Suprapubic skin (tissue), 4 donors: Measurements from ENCODE around the gene FNDC11. TPM values are rescaled to one million over a fixed set of nuclear protein-coding genes. Genes with fewer than 3 reads are reported as not detected.
A peak's percentile ranks its signal among the peaks of the same experiment; 100 is the strongest.

Experiments
- DNase-seq, 2 donors: peaks; one replicate each; pipeline ENCODE4 v3.0.0-alpha.2; 2019; ENCODE audit warnings: low spot score in 2 of 2
- H3K27ac ChIP-seq: fragments of 200-600 bp; sonication (generic); one replicate; pipeline ENCODE4 v1.5.1; 2019
- H3K27me3 ChIP-seq: fragments of 200-600 bp; sonication (generic); one replicate; pipeline ENCODE4 v1.5.1; 2019
- H3K36me3 ChIP-seq: fragments of 200-600 bp; sonication (generic); one replicate; pipeline ENCODE4 v1.5.1; 2019
- H3K4me1 ChIP-seq: fragments of 200-600 bp; sonication (generic); one replicate; pipeline ENCODE4 v1.5.1; 2019
- H3K4me3 ChIP-seq: fragments of 200-600 bp; sonication (generic); one replicate; pipeline ENCODE4 v1.5.1; 2019; ENCODE audit warnings: mild to moderate bottlenecking
- H3K9me3 ChIP-seq: fragments of 200-600 bp; sonication (generic); one replicate; pipeline ENCODE4 v1.5.1; 2019
- EP300 ChIP-seq: sonication (generic); formaldehyde crosslinking; IDR thresholded peaks from one replicate; pipeline ENCODE4 v1.6.1; 2017; ENCODE audit warnings: antibody characterized with exemption
- POLR2A ChIP-seq, 2 donors: fragments of 450-650 bp; IDR thresholded peaks; one replicate each; pipeline ENCODE4 v1.6.1; 2017; ENCODE audit warnings: antibody characterized with exemption in 2 of 2, mild to moderate bottlenecking in 2 of 2, moderate library complexity in 2 of 2
- POLR2AphosphoS5 ChIP-seq, 3 donors: sonication (generic); formaldehyde crosslinking; IDR thresholded peaks; one replicate each; pipeline ENCODE4 v1.6.1; 2017; ENCODE audit warnings: antibody characterized with exemption in 3 of 3
- WGBS: methylation state at CpG from one replicate; pipeline ENCODE4 v1.1.5; 2018; 5-methylcytosine and 5-hydroxymethylcytosine counted together
- total RNA-seq, 4 donors: library from RNA; depleted of rRNA; stranded (reverse); fragments of >200 nt; gene quantifications; one replicate each; pipeline ENCODE4 v1.1.0, GENCODE V29; 2016
- TF ChIP-seq, protein P1 (sequence below), 2 donors: fragments of 200-600 bp in 1 of 2; fragments of 450-650 bp in 1 of 2; sonication (generic) in 1 of 2; IDR thresholded peaks; one replicate each; pipeline ENCODE4 v1.5.1; 2016 to 2019; ENCODE audit warnings: antibody characterized with exemption in 2 of 2, mild to moderate bottlenecking in 1 of 2, moderate library complexity in 1 of 2

FNDC11 gene
- total RNA-seq, 4 donors from 2014 or later: 0.25 to 0.36 TPM; not detected in 2

DNA sequence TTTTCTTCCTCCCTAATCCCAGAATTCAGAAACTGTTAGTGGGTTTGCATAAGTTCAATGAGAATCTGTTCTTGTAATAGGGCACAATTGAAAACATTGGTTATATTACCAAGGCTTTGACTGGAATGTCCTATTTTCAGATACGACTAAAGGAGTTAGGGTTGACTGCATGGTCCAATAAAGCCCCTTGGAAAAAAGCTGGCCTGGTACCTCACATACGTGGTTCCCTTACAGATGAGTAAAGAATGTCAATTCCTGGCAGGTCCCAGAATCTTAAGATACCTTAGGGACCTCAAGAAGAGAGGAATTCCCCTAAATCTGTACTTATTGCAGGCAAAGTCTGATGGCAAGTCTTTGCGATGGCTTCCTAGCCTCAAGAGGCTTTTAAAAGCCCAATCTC is 28.8 kb upstream of the FNDC11 start:
- WGBS: 51% methylated on average over 3 of the region's 3 CpGs
- Histone ChIP-seq H3K4me3 (no peak overlapping the region), H3K27ac (no peak overlapping the region), H3K27me3 (no peaks in the 10 kb centered on the region), H3K4me1 (peaks cover 20% of the 10 kb centered on the region), H3K36me3 (peaks cover 18% of the 10 kb centered on the region), H3K9me3 (no peaks in the 10 kb centered on the region)
- DNase-seq: no peak
- TF ChIP-seq POLR2A (IDR thresholded peaks at IDR 0.05): no peak
- TF ChIP-seq, protein P1, sequence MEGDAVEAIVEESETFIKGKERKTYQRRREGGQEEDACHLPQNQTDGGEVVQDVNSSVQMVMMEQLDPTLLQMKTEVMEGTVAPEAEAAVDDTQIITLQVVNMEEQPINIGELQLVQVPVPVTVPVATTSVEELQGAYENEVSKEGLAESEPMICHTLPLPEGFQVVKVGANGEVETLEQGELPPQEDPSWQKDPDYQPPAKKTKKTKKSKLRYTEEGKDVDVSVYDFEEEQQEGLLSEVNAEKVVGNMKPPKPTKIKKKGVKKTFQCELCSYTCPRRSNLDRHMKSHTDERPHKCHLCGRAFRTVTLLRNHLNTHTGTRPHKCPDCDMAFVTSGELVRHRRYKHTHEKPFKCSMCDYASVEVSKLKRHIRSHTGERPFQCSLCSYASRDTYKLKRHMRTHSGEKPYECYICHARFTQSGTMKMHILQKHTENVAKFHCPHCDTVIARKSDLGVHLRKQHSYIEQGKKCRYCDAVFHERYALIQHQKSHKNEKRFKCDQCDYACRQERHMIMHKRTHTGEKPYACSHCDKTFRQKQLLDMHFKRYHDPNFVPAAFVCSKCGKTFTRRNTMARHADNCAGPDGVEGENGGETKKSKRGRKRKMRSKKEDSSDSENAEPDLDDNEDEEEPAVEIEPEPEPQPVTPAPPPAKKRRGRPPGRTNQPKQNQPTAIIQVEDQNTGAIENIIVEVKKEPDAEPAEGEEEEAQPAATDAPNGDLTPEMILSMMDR (IDR thresholded peaks at IDR 0.05): no peak
- TF ChIP-seq EP300: no peak

DNA sequence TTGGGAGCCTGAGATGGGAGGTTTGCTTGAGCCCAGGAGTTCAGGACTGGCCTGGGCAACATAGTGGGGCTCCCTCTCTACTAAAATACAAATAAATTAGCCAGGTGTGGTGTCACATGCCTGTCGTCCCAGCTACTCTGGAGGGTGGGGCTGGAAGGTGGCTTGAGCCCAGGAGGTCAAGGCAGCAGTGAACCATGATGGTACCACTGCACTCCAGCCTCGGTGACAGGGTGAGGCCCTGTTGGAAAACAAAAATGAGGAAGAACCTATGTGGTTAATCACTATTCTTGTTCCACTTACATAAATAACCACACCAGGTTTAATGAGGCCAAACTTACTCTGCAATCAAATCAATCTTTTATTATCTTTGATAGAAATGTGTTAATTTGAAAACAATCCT is 28.0 kb upstream of the FNDC11 start:
- peaks cover 18% of the 10 kb centered on the region for H3K36me3 ChIP-seq
- H3K27me3 ChIP-seq: no peaks in the 10 kb centered on the region
- no peak for DNase-seq
- 32% methylated on average over 2 of the region's 2 CpGs for WGBS
- H3K4me3 ChIP-seq: no peak overlapping the region
- TF ChIP-seq POLR2A (IDR thresholded peaks at IDR 0.05): no peak
- TF ChIP-seq, protein P1 (IDR thresholded peaks at IDR 0.05): no peak
- TF ChIP-seq POLR2AphosphoS5 (IDR thresholded peaks at IDR 0.05): no peak
- no peak for TF ChIP-seq EP300
- H3K4me1 ChIP-seq: peaks cover 20% of the 10 kb centered on the region
- H3K9me3 ChIP-seq: no peaks in the 10 kb centered on the region
- no peak overlapping the region for H3K27ac ChIP-seq

DNA sequence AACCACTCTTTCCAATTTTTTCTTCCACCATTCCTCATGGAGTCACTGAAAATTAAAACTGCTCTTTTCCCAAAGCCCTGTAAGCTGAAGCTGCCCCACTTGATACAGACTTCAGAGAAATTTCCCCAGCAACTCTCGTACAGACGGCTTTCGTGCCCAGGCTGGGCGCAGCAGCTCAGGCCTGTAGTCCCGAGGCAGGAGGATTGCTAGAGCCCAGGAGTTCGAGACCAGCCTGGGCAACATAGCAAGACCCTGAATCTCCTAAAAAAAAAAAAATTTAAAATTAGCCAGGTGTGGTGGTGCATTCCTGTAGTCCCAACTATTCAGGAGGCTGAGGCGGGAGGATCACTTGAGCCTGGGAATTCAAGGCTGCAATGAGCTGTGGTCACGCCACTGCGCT is 26.8 kb upstream of the FNDC11 start:
- Histone ChIP-seq H3K4me1 (peaks cover 9% of the 10 kb centered on the region), H3K27me3 (no peaks in the 10 kb centered on the region), H3K9me3 (no peaks in the 10 kb centered on the region), H3K4me3 (no peak overlapping the region), H3K36me3 (peaks cover 15% of the 10 kb centered on the region), H3K27ac (no peak overlapping the region)
- TF ChIP-seq EP300 (no peak), POLR2AphosphoS5 (IDR thresholded peaks at IDR 0.05) (no peak), POLR2A (IDR thresholded peaks at IDR 0.05) (no peak)
- TF ChIP-seq, protein P1 (IDR thresholded peaks at IDR 0.05): no peak
- WGBS: 81% methylated on average over 9 of the region's 9 CpGs
- DNase-seq: no peak

DNA sequence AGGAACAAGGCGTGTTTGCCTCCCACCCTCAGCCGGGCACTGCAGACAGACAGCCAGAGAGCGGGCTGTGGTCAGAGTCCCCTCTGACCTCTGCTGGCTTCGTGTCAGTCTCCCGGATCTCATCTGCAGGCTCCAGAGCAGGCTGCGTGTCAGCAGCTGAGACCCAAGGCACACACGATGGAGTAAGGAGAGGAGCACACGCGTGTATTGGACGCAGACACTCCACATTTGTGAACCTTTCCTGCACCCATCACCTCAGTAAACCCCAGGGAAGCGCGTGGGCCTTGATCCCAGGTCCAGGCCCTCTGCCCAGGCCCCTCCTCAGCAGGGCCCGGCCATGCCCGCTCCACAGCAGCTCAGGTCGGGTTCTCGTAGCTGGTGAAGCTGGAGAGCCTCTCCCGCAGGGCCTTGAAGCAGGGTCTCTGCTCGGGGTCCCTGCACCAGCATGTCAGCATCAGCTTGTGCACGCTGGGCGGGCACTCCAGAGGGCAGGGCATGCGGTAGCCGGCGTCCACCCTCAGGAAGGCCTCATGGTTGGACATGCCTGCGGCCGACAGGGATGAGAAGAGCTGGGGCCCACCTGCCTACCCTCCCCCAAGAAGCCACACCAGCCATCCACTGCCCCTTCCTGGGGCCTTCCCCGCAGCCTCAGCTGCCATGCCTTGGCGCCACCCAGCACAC is 24.6 kb upstream of the FNDC11 start:
- Histone ChIP-seq H3K4me3 (no peak overlapping the region), H3K27me3 (peaks cover under 1% of the 10 kb centered on the region), H3K27ac (no peak overlapping the region), H3K36me3 (no peaks in the 10 kb centered on the region), H3K4me1 (peaks cover 12% of the 10 kb centered on the region), H3K9me3 (no peaks in the 10 kb centered on the region)
- DNase-seq: peak in 1 of 2 donors; percentile 62
- WGBS: 78% methylated on average over 10 of the region's 27 CpGs
- no peak for TF ChIP-seq POLR2A (IDR thresholded peaks at IDR 0.05)
- TF ChIP-seq EP300: no peak
- no peak for TF ChIP-seq POLR2AphosphoS5 (IDR thresholded peaks at IDR 0.05)
- TF ChIP-seq, protein P1 (IDR thresholded peaks at IDR 0.05): no peak

DNA sequence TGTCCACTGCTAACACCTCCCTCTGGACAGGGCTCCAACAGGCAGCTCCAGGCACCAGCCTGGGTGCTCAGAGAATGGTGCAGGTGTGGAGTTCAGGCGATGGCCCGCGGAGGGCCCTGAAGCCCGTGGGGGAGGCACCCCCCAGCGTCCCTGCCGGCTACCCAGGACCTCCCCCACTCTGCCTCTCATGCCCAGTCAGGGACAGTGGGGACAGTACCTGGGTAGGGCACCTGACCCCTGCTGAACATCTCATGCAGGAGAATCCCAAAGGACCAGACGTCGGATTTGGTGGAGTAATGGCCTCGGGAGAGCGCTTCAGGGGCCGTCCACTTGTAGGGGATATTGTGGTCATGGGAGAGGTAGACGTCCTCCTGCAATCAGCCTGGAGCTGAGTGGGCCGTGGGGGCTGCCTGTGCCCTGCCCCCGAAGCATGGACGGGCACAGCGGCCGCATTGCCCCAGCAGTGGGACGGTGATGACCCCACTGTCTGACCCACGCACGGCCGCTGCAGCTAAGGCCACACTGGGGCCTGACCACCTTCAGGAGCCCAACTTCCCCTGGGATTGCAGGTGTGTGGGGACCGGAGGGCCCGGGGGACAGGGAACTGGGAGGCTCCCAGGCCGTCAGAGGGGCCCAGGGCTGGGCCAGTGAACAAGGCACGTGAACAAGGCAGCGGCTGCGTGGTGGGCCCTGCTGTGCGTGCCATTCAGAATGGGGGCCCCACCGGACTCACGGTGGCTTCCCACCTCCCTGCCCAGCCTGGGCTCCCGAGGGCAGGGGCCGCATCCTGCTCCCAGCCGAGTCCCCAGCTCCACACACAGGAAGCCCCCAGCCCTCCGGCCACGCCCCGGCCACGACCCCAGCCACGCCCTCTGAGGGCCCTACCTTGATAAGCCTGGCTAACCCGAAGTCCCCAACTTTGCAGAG is 23.8 kb upstream of the FNDC11 start:
- Histone ChIP-seq H3K4me3 (no peak overlapping the region), H3K36me3 (no peaks in the 10 kb centered on the region), H3K27me3 (peaks cover 3% of the 10 kb centered on the region), H3K4me1 (peaks cover 20% of the 10 kb centered on the region), H3K27ac (no peak overlapping the region), H3K9me3 (no peaks in the 10 kb centered on the region)
- 78% methylated on average over 13 of the region's 39 CpGs for WGBS
- DNase-seq: peak in 1 of 2 donors; percentile 64
- no peak for TF ChIP-seq EP300
- TF ChIP-seq POLR2A (IDR thresholded peaks at IDR 0.05): no peak
- TF ChIP-seq POLR2AphosphoS5 (IDR thresholded peaks at IDR 0.05): no peak
- TF ChIP-seq, protein P1 (IDR thresholded peaks at IDR 0.05): no peak
